GM06990 (cell line): ENCODE data around the gene IFIT2.

ENCODE experiments used
- DNase-seq: peaks from one replicate; pipeline ENCODE4 v3.0.0-alpha.2; 2011; ENCODE audit not compliant: insufficient read length; ENCODE audit errors: extremely low read depth
- H3K27me3 ChIP-seq: replicated peaks from 2 replicates; pipeline ENCODE4 v1.6.0; 2011; ENCODE audit warnings: low read length; ENCODE audit not compliant: control insufficient read depth, insufficient read depth
- H3K36me3 ChIP-seq: 2 replicates; pipeline ENCODE4 v1.5.1; 2011; ENCODE audit warnings: low read length; ENCODE audit not compliant: control insufficient read depth, insufficient read depth
- H3K4me3 ChIP-seq: replicated peaks from 2 replicates; pipeline ENCODE4 v1.5.1; 2011; ENCODE audit warnings: low read depth, mild to moderate bottlenecking, control low read depth, low read length
- CTCF ChIP-seq: IDR thresholded peaks from 2 replicates; pipeline ENCODE4 v1.5.1; 2011; ENCODE audit warnings: low read length, control low read depth, mild to moderate bottlenecking, inconsistent platforms; ENCODE audit not compliant: insufficient read depth, poor library complexity, severe bottlenecking

Gene IFIT2

GRCh38 chr10:89274928-89275327, 26.9 kb upstream of the IFIT2 start:
- DNase-seq, result no peak
- Histone ChIP-seq H3K36me3 (no peaks in the 10 kb centered on the region), H3K4me3 (no peak overlapping the region), H3K27me3 (no peaks in the 10 kb centered on the region)
- TF ChIP-seq CTCF, result no peak

- DNase-seq, result no peak
- no peaks in the 10 kb centered on the region for H3K27me3 ChIP-seq
- no peaks in the 10 kb centered on the region for H3K36me3 ChIP-seq
- H3K4me3 ChIP-seq, result no peak overlapping the region
- no peak for TF ChIP-seq CTCF
These were observed 26.5 kb upstream of the IFIT2 start for GRCh38 chr10:89275383-89275782.

GRCh38 chr10:89278034-89278535, 23.8 kb upstream of the IFIT2 start:
- TF ChIP-seq CTCF, result no peak

GRCh38 chr10:89278900-89279392, 22.9 kb upstream of the IFIT2 start:
- Histone ChIP-seq H3K36me3 (no peaks in the 10 kb centered on the region), H3K4me3 (no peak overlapping the region), H3K27me3 (no peaks in the 10 kb centered on the region)
- no peak for TF ChIP-seq CTCF
- DNase-seq, result no peak

More at GRCh38 chr10:89278034-89278535, 23.8 kb upstream of the IFIT2 start:
- Histone ChIP-seq H3K27me3 (no peaks in the 10 kb centered on the region), H3K36me3 (no peaks in the 10 kb centered on the region), H3K4me3 (no peak overlapping the region)
- DNase-seq, result no peak

- no peak for DNase-seq
- no peaks in the 10 kb centered on the region for H3K36me3 ChIP-seq
- TF ChIP-seq CTCF, result no peak
- H3K27me3 ChIP-seq, result no peaks in the 10 kb centered on the region
- H3K4me3 ChIP-seq, result no peak overlapping the region
These were observed 22.4 kb upstream of the IFIT2 start for GRCh38 chr10:89279421-89279869.

GRCh38 chr10:89280508-89280907, 21.3 kb upstream of the IFIT2 start:
- DNase-seq, result no peak
- H3K36me3 ChIP-seq, result no peaks in the 10 kb centered on the region
- no peak overlapping the region for H3K4me3 ChIP-seq
- no peaks in the 10 kb centered on the region for H3K27me3 ChIP-seq
- no peak for TF ChIP-seq CTCF
